ENCODE results near the gene PCDH7.

PCDH7 gene

GRCh38 chr4:30719454-30720020 lies 632 bp upstream of the PCDH7 start:
- no peaks in the 10 kb centered on the region for H3K9me3 ChIP-seq (ENCODE audit: low read length)
- H3K9me2 ChIP-seq (ENCODE audit: low read depth, low read length), result no peaks in the 10 kb centered on the region
- no peaks in the 10 kb centered on the region for H4K20me1 ChIP-seq (ENCODE audit: insufficient read depth, low read length)
- no peaks in the 10 kb centered on the region for H3K4me1 ChIP-seq (ENCODE audit: insufficient read depth, low read length, severe bottlenecking)
- no peaks in the 10 kb centered on the region for H3K27me3 ChIP-seq (ENCODE audit: insufficient read depth, low read length)
- H3K79me2 ChIP-seq (ENCODE audit: insufficient read depth, low read length), result no peaks in the 10 kb centered on the region
- H3F3A ChIP-seq (ENCODE audit: insufficient read depth, low read length), result no peaks in the 10 kb centered on the region
- H3K4me3 ChIP-seq (ENCODE audit: low read depth, low read length, poor library complexity, severe bottlenecking), result no peak overlapping the region
- no peaks in the 10 kb centered on the region for H3K36me3 ChIP-seq (ENCODE audit: insufficient read depth, low read length)
- no peak overlapping the region for H3K9ac ChIP-seq (ENCODE audit: low read length)
- no peak overlapping the region for H3K4me2 ChIP-seq (ENCODE audit: low read length)
- H2AFZ ChIP-seq (ENCODE audit: low read length), result no peak overlapping the region
- no peak for TF ChIP-seq CTCF (IDR thresholded peaks at IDR 0.05; ENCODE audit: low read length)
- no peak for TF ChIP-seq EZH2 (IDR thresholded peaks at IDR 0.05; ENCODE audit: borderline replicate concordance, low read length)
- no peak overlapping the region for H3K27ac ChIP-seq (ENCODE audit: low read depth, low read length, poor library complexity, severe bottlenecking)

GRCh38 chr4:30720661-30721184 lies 554 bp downstream of the PCDH7 start:
- Histone ChIP-seq H3K79me2 (ENCODE audit: insufficient read depth, low read length) (no peaks in the 10 kb centered on the region), H3K9ac (ENCODE audit: low read length) (no peak overlapping the region), H3K4me2 (ENCODE audit: low read length) (no peak overlapping the region), H3K27me3 (ENCODE audit: insufficient read depth, low read length) (no peaks in the 10 kb centered on the region), H3K4me3 (ENCODE audit: low read depth, low read length, poor library complexity, severe bottlenecking) (no peak overlapping the region), H3K4me1 (ENCODE audit: insufficient read depth, low read length, severe bottlenecking) (no peaks in the 10 kb centered on the region), H2AFZ (ENCODE audit: low read length) (no peak overlapping the region), H3K36me3 (ENCODE audit: insufficient read depth, low read length) (no peaks in the 10 kb centered on the region), H4K20me1 (ENCODE audit: insufficient read depth, low read length) (no peaks in the 10 kb centered on the region), H3K27ac (ENCODE audit: low read depth, low read length, poor library complexity, severe bottlenecking) (no peak overlapping the region), H3K9me3 (ENCODE audit: low read length) (no peaks in the 10 kb centered on the region), H3K9me2 (ENCODE audit: low read depth, low read length) (no peaks in the 10 kb centered on the region), H3F3A (ENCODE audit: insufficient read depth, low read length) (no peaks in the 10 kb centered on the region)
- TF ChIP-seq CTCF (IDR thresholded peaks at IDR 0.05; ENCODE audit: low read length), result no peak
- no peak for TF ChIP-seq EZH2 (IDR thresholded peaks at IDR 0.05; ENCODE audit: borderline replicate concordance, low read length)

- Histone ChIP-seq H3K36me3 (ENCODE audit: insufficient read depth, low read length) (no peaks in the 10 kb centered on the region), H3K4me1 (ENCODE audit: insufficient read depth, low read length, severe bottlenecking) (no peaks in the 10 kb centered on the region), H3K9me3 (ENCODE audit: low read length) (no peaks in the 10 kb centered on the region), H3K4me3 (ENCODE audit: low read depth, low read length, poor library complexity, severe bottlenecking) (no peak overlapping the region), H3K9ac (ENCODE audit: low read length) (no peak overlapping the region), H3K4me2 (ENCODE audit: low read length) (no peak overlapping the region), H3K27ac (ENCODE audit: low read depth, low read length, poor library complexity, severe bottlenecking) (no peak overlapping the region), H2AFZ (ENCODE audit: low read length) (no peak overlapping the region), H4K20me1 (ENCODE audit: insufficient read depth, low read length) (no peaks in the 10 kb centered on the region), H3K79me2 (ENCODE audit: insufficient read depth, low read length) (no peaks in the 10 kb centered on the region), H3F3A (ENCODE audit: insufficient read depth, low read length) (no peaks in the 10 kb centered on the region), H3K9me2 (ENCODE audit: low read depth, low read length) (no peaks in the 10 kb centered on the region), H3K27me3 (ENCODE audit: insufficient read depth, low read length) (no peaks in the 10 kb centered on the region)
- no peak for TF ChIP-seq EZH2 (IDR thresholded peaks at IDR 0.05; ENCODE audit: borderline replicate concordance, low read length)
- TF ChIP-seq CTCF (IDR thresholded peaks at IDR 0.05; ENCODE audit: low read length), result no peak
Measured at GRCh38 chr4:30721185-30722091, 1.3 kb downstream of the PCDH7 start.

Data from OCI-LY1 (cell line).